ENCODE data around the gene TTC39B.
"Not testable (repeated sequence)": the region's sequence is repeated elsewhere in the genome, so short reads cannot be mapped to it uniquely, and the experiment has no call there.

TTC39B gene

DNA sequence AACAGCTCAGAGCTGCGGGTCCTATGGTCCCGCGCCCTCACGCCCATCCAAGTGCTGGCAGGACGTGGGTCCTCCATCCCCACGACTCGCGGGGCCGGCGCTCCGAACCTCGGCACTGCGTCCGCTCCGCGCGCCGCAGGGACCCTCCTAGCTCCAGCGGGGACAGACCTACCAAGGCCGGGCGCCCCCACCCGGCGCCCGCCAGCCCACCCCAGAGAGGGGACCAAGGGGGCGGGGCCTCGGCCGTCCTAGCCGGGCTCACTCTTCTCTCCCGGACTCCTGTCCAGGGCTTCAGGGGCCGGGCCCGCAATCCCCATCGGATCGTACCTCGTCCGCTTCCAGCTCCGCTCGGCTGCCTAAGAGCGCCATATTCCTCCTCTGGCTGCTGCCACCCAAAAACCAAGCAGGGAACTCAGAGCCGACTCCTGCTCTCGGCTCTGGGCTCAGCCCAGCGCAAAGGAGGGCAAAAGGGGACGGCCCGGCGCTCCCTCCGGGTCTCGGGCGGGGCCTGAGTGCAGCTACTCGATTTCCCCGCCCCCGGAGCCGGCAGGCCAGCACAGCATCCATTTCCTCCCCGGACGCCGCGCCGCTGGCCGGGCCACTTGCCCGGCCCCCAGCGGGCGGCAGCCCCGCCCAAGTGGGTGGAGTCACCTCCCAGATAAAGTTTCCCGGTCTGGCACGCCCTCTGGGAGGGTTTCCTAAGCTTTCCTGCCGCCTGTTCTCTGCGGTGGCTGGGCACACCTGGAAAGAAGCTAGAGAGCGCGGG lies at the start of gene TTC39B:
Gene TTC39B, minus strand, starts transcription at position 460 of the 766 bp plus-strand sequence. Its CDS starts 91 bp downstream, at position 369.
- DNase-seq (ENCODE audit: low spot score in 2 of 2), result peak; percentile 91 to 96
- Histone ChIP-seq H3K27me3 (ENCODE audit: low read depth) (no peaks in the 10 kb centered on the region), H3K36me3 (replicated peaks) (no peaks in the 10 kb centered on the region), H3K4me1 (peaks cover 3% of the 10 kb centered on the region), H3K4me3 (peak within 1 kb of the TSS; percentile 69), H3K9me3 (no peaks in the 10 kb centered on the region)
- in situ Hi-C loops (cut with MboI; ENCODE audit: low sequenced_read_pairs), result loop anchor here (25.0 kb wide), 1 partner anchor 305 kb away; no protein-coding TSS in a partner anchor

DNA sequence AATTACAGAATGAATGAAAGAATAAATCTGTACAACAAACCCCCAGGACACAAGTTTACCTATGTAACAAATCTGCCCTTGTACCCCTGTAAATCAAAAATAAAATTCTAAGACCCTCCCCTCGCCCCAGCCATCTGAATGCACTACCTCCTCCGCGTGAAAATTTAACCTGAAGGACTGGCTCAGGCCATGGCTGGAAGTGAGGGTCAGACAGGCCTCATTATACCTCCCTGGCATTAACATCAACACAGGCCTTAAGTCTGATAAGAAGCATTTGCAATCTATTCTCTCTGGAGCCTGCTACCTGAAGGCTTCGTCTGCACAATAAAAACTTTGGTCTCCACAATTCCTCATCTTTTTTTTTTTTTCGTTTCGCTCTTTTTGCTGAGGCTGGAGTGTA lies 48.7 kb upstream of the TTC39B start:
- no peaks in the 10 kb centered on the region for H3K36me3 ChIP-seq (replicated peaks)
- DNase-seq (ENCODE audit: low spot score in 2 of 2), result no peak
- H3K27me3 ChIP-seq (ENCODE audit: low read depth), result no peaks in the 10 kb centered on the region; the same call in 1 of the 2 replicates
- no peak overlapping the region for H3K4me3 ChIP-seq
- in situ Hi-C loops (cut with MboI; ENCODE audit: low sequenced_read_pairs), result no loop called here
- H3K4me1 ChIP-seq, result peaks cover 8% of the 10 kb centered on the region
- H3K9me3 ChIP-seq, result no peaks in the 10 kb centered on the region

DNA sequence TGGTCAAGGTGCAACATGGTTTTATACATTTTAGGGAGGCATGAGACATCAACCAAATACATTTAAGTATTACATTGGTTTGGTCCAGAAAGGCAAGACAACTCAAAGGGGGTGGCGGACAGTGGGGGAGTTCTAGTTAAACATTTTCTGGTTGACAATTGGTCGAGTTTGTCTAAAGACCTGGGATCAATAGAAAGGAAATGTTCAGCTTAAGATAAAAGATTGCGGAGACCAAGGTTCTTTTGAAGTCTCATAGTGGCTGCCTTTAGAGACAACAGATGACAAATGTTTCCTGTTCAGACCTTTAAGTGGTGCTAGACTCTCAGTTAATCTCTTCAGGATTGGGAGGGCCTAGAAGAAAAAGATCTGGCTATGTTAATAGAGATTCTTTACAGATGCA lies 47.7 kb upstream of the TTC39B start:
- Histone ChIP-seq H3K36me3 (replicated peaks) (no peaks in the 10 kb centered on the region), H3K9me3 (no peaks in the 10 kb centered on the region), H3K4me1 (peaks cover 8% of the 10 kb centered on the region), H3K27me3 (ENCODE audit: low read depth) (no peaks in the 10 kb centered on the region; the same call in 1 of the 2 replicates), H3K4me3 (no peak overlapping the region)
- DNase-seq (ENCODE audit: low spot score in 2 of 2), result peak; percentile 26 to 78
- in situ Hi-C loops (cut with MboI; ENCODE audit: low sequenced_read_pairs), result no loop called here

DNA sequence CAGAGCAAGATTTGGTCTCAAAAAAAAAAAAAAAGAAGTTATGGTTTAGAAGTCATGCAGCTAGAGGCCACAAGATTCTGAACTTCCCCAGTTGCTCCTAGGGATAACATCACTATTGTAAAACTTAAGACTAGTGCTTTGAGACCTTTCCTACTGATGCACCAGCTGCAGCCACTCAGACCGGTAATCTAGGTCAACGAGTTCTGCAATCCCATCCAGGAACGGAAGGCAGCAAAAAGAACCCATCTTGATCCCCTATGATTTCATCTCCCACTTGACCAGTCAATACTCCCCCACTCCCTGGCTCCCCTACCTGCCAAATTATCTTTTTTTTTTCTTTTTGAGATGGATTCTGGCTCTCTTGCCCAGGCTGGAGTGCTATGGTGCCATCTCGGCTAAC lies 46.9 kb upstream of the TTC39B start:
- Histone ChIP-seq H3K4me1 (peaks cover 8% of the 10 kb centered on the region), H3K27me3 (ENCODE audit: low read depth) (no peaks in the 10 kb centered on the region; the same call in 1 of the 2 replicates), H3K36me3 (replicated peaks) (no peaks in the 10 kb centered on the region), H3K9me3 (no peaks in the 10 kb centered on the region), H3K4me3 (no peak overlapping the region)
- in situ Hi-C loops (cut with MboI; ENCODE audit: low sequenced_read_pairs), result no loop called here
- no peak for DNase-seq (ENCODE audit: low spot score in 2 of 2)

DNA sequence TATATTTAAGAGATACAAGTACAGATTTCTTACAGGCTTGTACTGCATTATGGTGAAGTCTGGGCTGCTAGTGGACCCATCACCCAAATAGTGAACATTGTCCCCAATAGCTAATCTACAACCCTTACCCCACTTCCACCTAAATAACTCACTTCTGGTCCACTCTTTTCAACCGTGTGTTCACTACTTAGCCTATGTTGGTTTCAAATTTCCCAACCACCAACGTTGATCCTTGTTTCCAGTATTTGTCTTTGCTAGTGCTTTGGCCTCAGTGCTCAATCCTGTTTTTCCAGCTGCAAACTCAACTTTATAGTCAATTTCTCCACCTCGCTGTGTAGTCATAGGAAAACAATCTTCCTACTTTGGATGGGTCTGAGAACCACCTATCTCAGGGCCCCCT lies 45.3 kb upstream of the TTC39B start:
- Histone ChIP-seq H3K27me3 (ENCODE audit: low read depth) (no peaks in the 10 kb centered on the region; the same call in 1 of the 2 replicates), H3K4me1 (peaks cover 8% of the 10 kb centered on the region), H3K36me3 (replicated peaks) (no peaks in the 10 kb centered on the region), H3K9me3 (no peaks in the 10 kb centered on the region), H3K4me3 (no peak overlapping the region)
- no peak for DNase-seq (ENCODE audit: low spot score in 2 of 2)
- in situ Hi-C loops (cut with MboI; ENCODE audit: low sequenced_read_pairs), result no loop called here

DNA sequence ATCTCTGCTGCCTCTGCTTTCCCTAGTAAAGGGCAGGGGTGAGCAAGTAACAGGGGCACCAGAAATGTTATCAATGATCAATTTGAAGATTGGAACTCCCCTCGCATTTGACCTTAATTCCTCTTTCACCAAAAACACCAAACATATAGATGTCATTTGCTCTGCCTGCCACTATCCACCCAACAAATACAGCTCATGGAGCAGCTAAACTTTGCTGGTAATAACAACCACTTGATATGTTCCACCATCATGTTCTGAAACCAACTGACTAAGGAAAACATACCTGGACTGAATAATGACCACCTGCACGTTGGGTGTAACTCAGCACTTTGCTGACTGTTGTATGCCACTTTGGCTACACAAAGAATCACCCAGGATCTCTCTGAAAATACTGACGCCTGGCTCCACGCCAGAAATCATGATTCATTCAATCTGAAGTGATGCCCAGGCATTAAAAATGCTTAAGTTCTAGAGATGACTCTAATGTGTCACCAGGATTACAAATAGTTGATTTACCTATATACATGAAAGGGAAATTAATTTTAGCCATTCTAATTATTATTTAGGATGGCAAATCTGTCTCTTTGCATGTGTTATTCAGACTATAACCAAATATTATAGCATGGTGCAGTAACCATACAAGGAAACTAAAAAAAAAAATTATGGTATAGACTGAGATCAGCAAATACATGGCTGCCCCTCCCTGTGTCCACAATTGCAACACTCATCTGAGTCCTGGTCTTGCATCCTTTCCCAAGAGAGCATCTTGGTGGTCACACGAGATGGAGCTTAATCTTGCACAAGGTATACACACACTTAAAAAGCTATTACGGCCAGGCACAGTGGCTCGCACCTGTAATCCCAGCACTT lies 43.1 kb upstream of the TTC39B start:
- no peak overlapping the region for H3K4me3 ChIP-seq
- no peak for DNase-seq (ENCODE audit: low spot score in 2 of 2)
- in situ Hi-C loops (cut with MboI; ENCODE audit: low sequenced_read_pairs), result no loop called here

DNA sequence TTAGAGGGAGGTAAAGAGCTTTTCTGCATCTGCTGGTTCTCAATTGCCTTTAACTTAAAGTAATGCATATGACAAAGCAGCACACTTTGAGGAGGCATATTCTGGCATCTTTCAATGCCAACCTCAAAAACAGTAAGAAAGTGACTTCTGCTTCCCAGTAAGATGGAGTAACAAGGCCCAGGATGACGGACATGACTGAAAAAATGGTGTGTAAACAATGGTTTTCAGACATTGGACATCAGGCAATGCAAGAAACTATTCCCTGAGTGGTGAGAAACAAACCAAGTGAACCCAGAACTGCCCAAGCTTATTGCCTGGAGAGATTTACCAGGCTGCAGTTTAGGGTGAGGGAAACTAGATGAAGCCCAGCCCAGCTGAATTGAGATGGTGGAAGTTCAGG lies 39.8 kb upstream of the TTC39B start:
- Histone ChIP-seq H3K27me3 (ENCODE audit: low read depth) (no peaks in the 10 kb centered on the region), H3K9me3 (no peaks in the 10 kb centered on the region), H3K4me3 (no peak overlapping the region), H3K4me1 (no peaks in the 10 kb centered on the region), H3K36me3 (replicated peaks) (no peaks in the 10 kb centered on the region)
- no peak for DNase-seq (ENCODE audit: low spot score in 2 of 2)
- in situ Hi-C loops (cut with MboI; ENCODE audit: low sequenced_read_pairs), result no loop called here

More for the DNA sequence above, 43.1 kb upstream of the TTC39B start:
- Histone ChIP-seq H3K36me3 (replicated peaks) (no peaks in the 10 kb centered on the region), H3K27me3 (ENCODE audit: low read depth) (no peaks in the 10 kb centered on the region), H3K4me1 (peaks cover 5% of the 10 kb centered on the region), H3K9me3 (no peaks in the 10 kb centered on the region)

DNA sequence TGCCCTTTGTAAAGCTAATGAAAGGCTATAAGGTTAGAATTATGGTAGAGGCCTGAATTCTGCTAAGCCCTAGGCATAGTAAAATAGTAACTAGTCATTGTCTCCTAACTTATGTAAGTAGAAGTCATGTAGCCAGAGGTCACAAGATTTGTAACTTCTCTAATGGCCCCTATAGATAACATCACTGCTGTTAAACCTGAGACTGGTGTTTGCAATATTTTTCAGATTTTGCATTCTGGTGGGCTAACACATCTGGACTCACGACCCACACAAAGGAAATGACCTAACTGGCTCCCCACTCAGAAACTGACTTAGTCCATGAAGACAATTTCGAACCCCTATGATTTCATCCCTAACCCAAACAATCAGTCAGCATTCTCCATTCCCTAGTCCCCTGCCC lies 37.2 kb upstream of the TTC39B start:
- Histone ChIP-seq H3K36me3 (replicated peaks) (no peaks in the 10 kb centered on the region), H3K4me3 (no peak overlapping the region), H3K4me1 (no peaks in the 10 kb centered on the region), H3K27me3 (ENCODE audit: low read depth) (no peaks in the 10 kb centered on the region), H3K9me3 (no peaks in the 10 kb centered on the region)
- in situ Hi-C loops (cut with MboI; ENCODE audit: low sequenced_read_pairs), result no loop called here
- no peak for DNase-seq (ENCODE audit: low spot score in 2 of 2)

DNA sequence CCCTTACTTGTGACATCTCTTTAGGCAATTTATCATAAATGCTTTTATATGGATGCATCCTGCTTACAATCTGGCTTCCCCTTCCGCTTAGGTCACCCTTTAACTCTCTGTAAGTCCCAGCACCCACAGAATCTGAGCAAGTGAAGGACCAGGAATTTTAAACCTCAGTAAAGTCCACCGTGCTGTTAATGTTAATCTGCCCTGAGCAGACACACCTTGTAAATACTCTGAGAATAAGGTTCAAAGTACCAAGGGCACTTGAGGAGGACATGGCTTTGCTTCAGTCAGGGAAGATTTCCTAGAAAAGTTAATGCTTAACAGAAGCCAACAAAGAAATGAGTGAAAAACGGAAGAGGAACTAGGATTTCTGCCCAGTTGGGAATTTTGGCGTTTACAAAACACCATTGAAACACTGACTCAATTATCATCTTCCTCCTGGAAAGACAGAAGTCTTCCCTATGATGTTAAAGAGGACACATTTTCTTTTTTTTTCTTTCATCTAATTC lies 26.4 kb upstream of the TTC39B start:
- Histone ChIP-seq H3K36me3 (replicated peaks) (no peaks in the 10 kb centered on the region), H3K27me3 (ENCODE audit: low read depth) (no peaks in the 10 kb centered on the region; the same call in 1 of the 2 replicates), H3K4me1 (no peaks in the 10 kb centered on the region), H3K4me3 (no peak overlapping the region), H3K9me3 (no peaks in the 10 kb centered on the region)
- in situ Hi-C loops (cut with MboI; ENCODE audit: low sequenced_read_pairs), result no loop called here
- DNase-seq (ENCODE audit: low spot score in 2 of 2), result no peak

DNA sequence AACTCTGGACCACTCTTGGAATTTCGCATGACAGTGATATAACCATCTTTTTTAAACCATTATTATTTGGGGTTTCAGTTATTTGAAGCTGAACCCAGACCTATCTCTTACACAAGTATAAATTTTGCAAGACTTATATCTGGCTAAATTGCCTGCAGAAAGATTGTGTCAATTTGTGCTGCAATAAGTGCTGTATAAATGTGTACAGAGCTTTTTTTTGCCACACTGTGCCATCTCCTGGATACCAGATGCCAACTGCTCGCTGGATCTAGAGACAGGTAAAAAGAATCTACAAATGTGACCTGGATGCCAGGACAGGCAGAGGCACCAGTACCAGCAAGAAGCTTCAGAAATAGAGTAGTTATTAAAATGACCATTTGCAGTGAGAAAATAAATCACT lies 25.9 kb upstream of the TTC39B start:
- no peaks in the 10 kb centered on the region for H3K9me3 ChIP-seq
- in situ Hi-C loops (cut with MboI; ENCODE audit: low sequenced_read_pairs), result no loop called here
- DNase-seq (ENCODE audit: low spot score in 2 of 2), result no peak
- H3K4me1 ChIP-seq, result no peaks in the 10 kb centered on the region
- no peak overlapping the region for H3K4me3 ChIP-seq
- no peaks in the 10 kb centered on the region; the same call in 1 of the 2 replicates for H3K27me3 ChIP-seq (ENCODE audit: low read depth)
- no peaks in the 10 kb centered on the region for H3K36me3 ChIP-seq (replicated peaks)

DNA sequence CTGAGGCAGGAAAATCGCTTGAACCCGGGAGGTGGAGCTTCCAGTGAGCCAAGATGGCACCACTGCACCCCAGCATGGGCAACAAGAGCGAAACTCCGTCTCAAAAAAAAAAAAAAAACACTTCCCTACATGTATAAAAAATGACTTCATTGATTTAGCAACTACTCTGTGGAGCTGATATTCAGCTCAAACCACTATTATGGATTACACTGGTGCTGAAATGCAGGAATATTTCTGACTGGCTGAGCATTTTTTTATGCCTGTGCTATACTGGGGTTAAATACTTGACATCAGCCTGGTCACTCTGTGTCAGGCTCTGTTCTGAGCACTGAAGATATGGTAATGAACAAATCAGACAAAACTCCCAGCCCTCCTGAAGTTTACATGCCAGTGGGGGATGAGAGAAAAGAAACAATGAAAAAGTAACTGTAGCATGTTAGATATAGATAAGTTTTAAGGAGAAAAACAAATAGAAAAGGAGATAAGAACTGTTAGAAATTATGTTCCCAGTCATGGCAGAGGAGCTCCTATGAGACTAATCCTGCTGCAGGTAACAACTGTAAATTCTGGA lies 22.6 kb upstream of the TTC39B start:
- no peaks in the 10 kb centered on the region for H3K4me1 ChIP-seq
- no peak for DNase-seq (ENCODE audit: low spot score in 2 of 2)
- no peak overlapping the region for H3K4me3 ChIP-seq
- in situ Hi-C loops (cut with MboI; ENCODE audit: low sequenced_read_pairs), result no loop called here
- no peaks in the 10 kb centered on the region for H3K9me3 ChIP-seq
- no peaks in the 10 kb centered on the region for H3K27me3 ChIP-seq (ENCODE audit: low read depth)
- no peaks in the 10 kb centered on the region for H3K36me3 ChIP-seq (replicated peaks)

DNA sequence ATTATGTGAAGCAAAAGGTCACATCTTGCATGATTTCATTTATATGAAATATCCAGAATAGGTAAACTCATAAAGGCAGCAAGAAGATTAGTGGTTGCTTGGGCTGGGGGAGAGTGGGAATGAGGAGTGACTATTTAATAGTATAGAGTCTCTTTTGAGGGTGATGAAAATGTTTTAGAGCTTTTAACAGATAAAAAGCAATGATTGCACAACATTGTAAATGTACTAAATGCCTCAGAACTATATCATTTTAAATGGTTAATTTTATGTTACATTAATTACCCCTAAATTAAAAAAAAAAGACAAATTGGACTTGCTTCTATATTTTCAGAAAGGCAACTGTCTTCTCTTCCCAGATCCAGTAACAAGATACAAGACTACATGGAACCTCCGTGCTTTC lies 21.9 kb upstream of the TTC39B start:
- Histone ChIP-seq H3K27me3 (ENCODE audit: low read depth) (no peaks in the 10 kb centered on the region), H3K9me3 (no peaks in the 10 kb centered on the region; the same call in 1 of the 2 replicates), H3K36me3 (replicated peaks) (no peaks in the 10 kb centered on the region), H3K4me1 (no peaks in the 10 kb centered on the region), H3K4me3 (no peak overlapping the region)
- DNase-seq (ENCODE audit: low spot score in 2 of 2), result no peak
- in situ Hi-C loops (cut with MboI; ENCODE audit: low sequenced_read_pairs), result no loop called here

DNA sequence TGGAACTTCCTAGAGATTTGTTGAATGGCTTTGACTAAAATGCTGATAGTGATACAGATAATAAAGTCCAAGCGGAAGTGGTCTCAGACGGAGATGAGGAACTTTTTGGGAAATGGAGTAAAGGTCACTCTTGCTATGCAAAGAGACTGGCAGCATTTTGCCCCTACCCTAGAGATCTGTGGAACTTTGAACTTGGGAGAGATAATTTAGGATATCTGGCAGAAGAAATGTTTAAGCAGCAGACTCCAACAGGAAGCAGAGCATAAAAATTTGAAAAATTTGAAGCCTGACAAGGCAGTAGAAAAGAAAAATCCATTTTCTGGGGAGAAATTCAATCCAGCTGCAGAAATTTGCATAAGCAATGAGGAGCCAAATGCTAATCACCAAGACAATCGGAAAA lies 15.7 kb upstream of the TTC39B start:
- in situ Hi-C loops (cut with MboI; ENCODE audit: low sequenced_read_pairs), result loop anchor here (25.0 kb wide), 1 partner anchor 290 kb away; no protein-coding TSS in a partner anchor
- not testable (repeated sequence) for H3K4me3 ChIP-seq, H3K4me1 ChIP-seq

More for the DNA sequence above, 15.7 kb upstream of the TTC39B start:
- not testable (repeated sequence) for H3K36me3 ChIP-seq (replicated peaks); DNase-seq (ENCODE audit: low spot score in 2 of 2); H3K9me3 ChIP-seq; H3K27me3 ChIP-seq (ENCODE audit: low read depth)

Data from HAP-1 (cell line).